ENCODE results near the gene ANKRD52.
A peak's percentile ranks its signal among the peaks of the same experiment; 100 is the strongest.
"Not testable (repeated sequence)": the region's sequence is repeated elsewhere in the genome, so short reads cannot be mapped to it uniquely, and the experiment has no call there.

ANKRD52 gene

GRCh38 chr12:56258068-56258819, at the start of gene ANKRD52:
ANKRD52 (minus strand) TSS chr12:56258384; CDS start chr12:56258269, 115 bp downstream.
- peak; percentile 76 for DNase-seq

- no peak for DNase-seq
Observed at GRCh38 chr12:56307221-56307965, 49.2 kb upstream of the ANKRD52 start.

GRCh38 chr12:56304872-56305590, 46.8 kb upstream of the ANKRD52 start:
- no peak for DNase-seq

- no peak for DNase-seq
Observed at GRCh38 chr12:56304276-56304675, 46.1 kb upstream of the ANKRD52 start.

GRCh38 chr12:56300644-56301464, 42.7 kb upstream of the ANKRD52 start:
- DNase-seq: peak; percentile 35

GRCh38 chr12:56299853-56300643, 41.9 kb upstream of the ANKRD52 start, which contains the start of gene CS:
CS (minus strand) TSS chr12:56300330; CDS start chr12:56300201, 129 bp downstream.
- DNase-seq: peak; percentile 99

GRCh38 chr12:56299308-56299852, 41.2 kb upstream of the ANKRD52 start:
- no peak for DNase-seq

GRCh38 chr12:56298828-56299227, 40.6 kb upstream of the ANKRD52 start:
- no peak for DNase-seq

- no peak for DNase-seq
Observed at GRCh38 chr12:56297400-56297799, 39.2 kb upstream of the ANKRD52 start.

GRCh38 chr12:56296295-56296694, 38.1 kb upstream of the ANKRD52 start:
- no peak for DNase-seq

GRCh38 chr12:56293795-56294194, 35.6 kb upstream of the ANKRD52 start:
- DNase-seq: no peak

GRCh38 chr12:56288705-56289387, 30.7 kb upstream of the ANKRD52 start:
- no peak for DNase-seq

GRCh38 chr12:56286044-56286830, 28.1 kb upstream of the ANKRD52 start:
- DNase-seq: no peak

- DNase-seq: not testable (repeated sequence)
Observed at GRCh38 chr12:56284263-56284662, 26.1 kb upstream of the ANKRD52 start.

- DNase-seq: no peak
Observed at GRCh38 chr12:56282579-56282978, 24.4 kb upstream of the ANKRD52 start.

GRCh38 chr12:56282030-56282429, 23.8 kb upstream of the ANKRD52 start:
- no peak for DNase-seq

GRCh38 chr12:56280849-56281248, 22.7 kb upstream of the ANKRD52 start:
- no peak for DNase-seq

GRCh38 chr12:56278905-56279304, 20.7 kb upstream of the ANKRD52 start:
- no peak for DNase-seq

- no peak for DNase-seq
Observed at GRCh38 chr12:56274299-56274698, 16.1 kb upstream of the ANKRD52 start.

- not testable (repeated sequence) for DNase-seq
Observed at GRCh38 chr12:56272468-56272867, 14.3 kb upstream of the ANKRD52 start.
